NCI-H748 (cell line): ENCODE measurements around the gene CALML5.

Source experiments
- DNase-seq: peaks from one replicate; lab custom pipeline; 2025; ENCODE audit not compliant: unreplicated experiment; lab: John Stamatoyannopoulos, UW

CALML5 gene

GRCh38 chr10:5467634-5468255 lies 31.6 kb downstream of the CALML5 start:
- no peak for DNase-seq

GRCh38 chr10:5467207-5467535 lies 32.2 kb downstream of the CALML5 start:
- no peak for DNase-seq

GRCh38 chr10:5466451-5467206 lies 32.7 kb downstream of the CALML5 start:
- DNase-seq: peak; percentile 28

GRCh38 chr10:5465976-5466450 lies 33.4 kb downstream of the CALML5 start:
- DNase-seq: no peak

GRCh38 chr10:5464546-5464945 lies 34.8 kb downstream of the CALML5 start:
- DNase-seq: no peak

GRCh38 chr10:5462841-5463293 lies 36.5 kb downstream of the CALML5 start:
- DNase-seq: no peak

GRCh38 chr10:5461914-5462840 lies 37.2 kb downstream of the CALML5 start:
- DNase-seq: no peak

GRCh38 chr10:5461203-5461588 lies 38.2 kb downstream of the CALML5 start:
- no peak for DNase-seq

- DNase-seq: no peak
Observed at GRCh38 chr10:5460468-5461202, 38.7 kb downstream of the CALML5 start.

- no peak for DNase-seq
Observed at GRCh38 chr10:5458949-5459747, 40.2 kb downstream of the CALML5 start.

GRCh38 chr10:5458425-5458824 lies 40.9 kb downstream of the CALML5 start:
- no peak for DNase-seq

GRCh38 chr10:5457741-5458140 lies 41.6 kb downstream of the CALML5 start:
- no peak for DNase-seq

GRCh38 chr10:5456563-5456962 lies 42.8 kb downstream of the CALML5 start:
- DNase-seq: no peak

- DNase-seq: no peak
Observed at GRCh38 chr10:5453749-5454489, 45.5 kb downstream of the CALML5 start.

- DNase-seq: no peak
Observed at GRCh38 chr10:5450605-5451384, 48.6 kb downstream of the CALML5 start.

GRCh38 chr10:5449823-5450222 lies 49.5 kb downstream of the CALML5 start:
- no peak for DNase-seq

- no peak for DNase-seq
Observed at GRCh38 chr10:5449227-5449626, 50.1 kb downstream of the CALML5 start.
